Measurements from ENCODE around the gene BICDL2.

DNA sequence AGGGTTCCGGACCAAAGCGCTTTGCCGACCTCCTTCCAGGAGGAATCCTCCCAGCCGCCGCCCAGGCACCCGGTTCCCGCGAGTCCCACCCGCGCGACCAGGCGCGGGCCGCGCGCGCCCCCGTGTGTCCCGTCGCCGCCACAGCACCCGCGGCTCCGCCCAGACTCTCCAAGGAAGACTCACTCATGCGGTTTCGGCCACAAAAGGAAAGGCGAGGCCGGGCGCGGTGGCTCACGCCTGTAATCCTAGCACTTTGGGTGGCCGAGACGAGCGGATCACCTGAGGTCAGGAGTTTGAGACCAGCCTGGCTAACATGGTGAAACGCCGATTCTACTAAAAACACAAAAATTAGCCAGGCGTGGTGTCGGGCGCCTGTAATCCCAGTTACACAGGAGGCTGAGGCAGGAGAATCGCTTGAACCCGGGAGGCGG lies 53.0 kb downstream of the BICDL2 start:
- TF ChIP-seq CTCF (IDR thresholded peaks at IDR 0.05), result peak; percentile 72 to 99 (median 94)
- no peak for TF ChIP-seq POLR2A (IDR thresholded peaks at IDR 0.05)

Measured in body of pancreas (tissue), 4 donors.